ENCODE results near the gene NPTN. TPM values are rescaled to one million over a fixed set of nuclear protein-coding genes. Genes with fewer than 3 reads are reported as not detected.

The NPTN gene
- total RNA-seq, 1 experiment from 2014 or later = 90.9 TPM

DNA sequence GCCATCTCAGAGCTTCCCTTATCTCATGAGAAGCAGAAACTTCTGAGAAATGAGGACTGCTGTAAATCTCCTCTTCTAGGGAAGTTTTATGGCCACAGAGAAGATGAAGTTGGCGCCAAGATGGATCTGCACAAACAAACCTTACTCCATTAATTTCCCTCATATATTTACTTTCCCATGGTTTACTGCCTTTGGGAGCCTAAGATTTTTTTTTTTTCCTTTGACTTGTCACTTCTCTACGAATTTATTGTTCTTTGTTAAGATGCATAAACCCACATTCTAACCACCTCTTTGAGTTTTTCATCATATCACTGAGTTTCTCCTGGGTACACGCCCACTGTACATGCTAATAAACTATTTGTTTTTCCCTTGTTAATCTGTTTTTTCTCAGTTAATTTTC lies 21.5 kb upstream of the NPTN start:
- Histone ChIP-seq H2AFZ (ENCODE audit: low read depth, low read length, poor library complexity, severe bottlenecking) (no peak overlapping the region), H3K9me3 (ENCODE audit: control insufficient read depth in 1 of 2, insufficient read depth in 1 of 2, low read depth in 1 of 2, low read length in 2 of 2) (no peaks in the 10 kb centered on the region), H4K20me1 (ENCODE audit: insufficient read depth) (no peaks in the 10 kb centered on the region), H3K4me1 (ENCODE audit: control insufficient read depth in 1 of 2, insufficient read depth in 2 of 2, low read length in 2 of 2) (no peaks in the 10 kb centered on the region), H3K36me3 (ENCODE audit: control insufficient read depth in 1 of 2, insufficient read depth in 2 of 2, low read length in 2 of 2) (no peaks in the 10 kb centered on the region), H3K9me2 (ENCODE audit: insufficient read depth) (no peaks in the 10 kb centered on the region), H3K79me2 (ENCODE audit: insufficient read depth, low read length) (no peaks in the 10 kb centered on the region), H3K9ac (ENCODE audit: low read length) (no peak overlapping the region), H3K27me3 (ENCODE audit: insufficient read depth, low read length) (no peaks in the 10 kb centered on the region), H3K27ac (ENCODE audit: low read depth, low read length) (no peak overlapping the region), H3K4me2 (ENCODE audit: low read length) (no peak overlapping the region), H3K4me3 (replicated peaks in 1 of 2; ENCODE audit: low read depth in 1 of 2, low read length in 2 of 2) (no peak overlapping the region)
- RAD21 ChIA-PET (ENCODE audit: low non-redundant PET in 1 of 2, low total read pairs in 2 of 2, uncharacterized antibody in 2 of 2, unreplicated experiment in 2 of 2) = no interaction called here
- BruUV-seq (replicated peaks) = no TSS peak
- POLR2A ChIA-PET = no interaction called here
- TF ChIP-seq, protein P1, sequence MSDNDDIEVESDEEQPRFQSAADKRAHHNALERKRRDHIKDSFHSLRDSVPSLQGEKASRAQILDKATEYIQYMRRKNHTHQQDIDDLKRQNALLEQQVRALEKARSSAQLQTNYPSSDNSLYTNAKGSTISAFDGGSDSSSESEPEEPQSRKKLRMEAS (IDR thresholded peaks at IDR 0.05) = no peak
- TF ChIP-seq, protein P2, sequence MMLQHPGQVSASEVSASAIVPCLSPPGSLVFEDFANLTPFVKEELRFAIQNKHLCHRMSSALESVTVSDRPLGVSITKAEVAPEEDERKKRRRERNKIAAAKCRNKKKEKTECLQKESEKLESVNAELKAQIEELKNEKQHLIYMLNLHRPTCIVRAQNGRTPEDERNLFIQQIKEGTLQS (IDR thresholded peaks at IDR 0.05) = no peak
- no peak for TF ChIP-seq RAD21 (IDR thresholded peaks at IDR 0.05; ENCODE audit: low read depth)
- TF ChIP-seq, protein P3, sequence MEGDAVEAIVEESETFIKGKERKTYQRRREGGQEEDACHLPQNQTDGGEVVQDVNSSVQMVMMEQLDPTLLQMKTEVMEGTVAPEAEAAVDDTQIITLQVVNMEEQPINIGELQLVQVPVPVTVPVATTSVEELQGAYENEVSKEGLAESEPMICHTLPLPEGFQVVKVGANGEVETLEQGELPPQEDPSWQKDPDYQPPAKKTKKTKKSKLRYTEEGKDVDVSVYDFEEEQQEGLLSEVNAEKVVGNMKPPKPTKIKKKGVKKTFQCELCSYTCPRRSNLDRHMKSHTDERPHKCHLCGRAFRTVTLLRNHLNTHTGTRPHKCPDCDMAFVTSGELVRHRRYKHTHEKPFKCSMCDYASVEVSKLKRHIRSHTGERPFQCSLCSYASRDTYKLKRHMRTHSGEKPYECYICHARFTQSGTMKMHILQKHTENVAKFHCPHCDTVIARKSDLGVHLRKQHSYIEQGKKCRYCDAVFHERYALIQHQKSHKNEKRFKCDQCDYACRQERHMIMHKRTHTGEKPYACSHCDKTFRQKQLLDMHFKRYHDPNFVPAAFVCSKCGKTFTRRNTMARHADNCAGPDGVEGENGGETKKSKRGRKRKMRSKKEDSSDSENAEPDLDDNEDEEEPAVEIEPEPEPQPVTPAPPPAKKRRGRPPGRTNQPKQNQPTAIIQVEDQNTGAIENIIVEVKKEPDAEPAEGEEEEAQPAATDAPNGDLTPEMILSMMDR (IDR thresholded peaks at IDR 0.05 in 2 of 3, conservative IDR thresholded peaks at IDR 0.05 in 1 of 3; ENCODE audit: borderline replicate concordance in 1 of 3, insufficient read depth in 1 of 3, low read depth in 2 of 3, low read length in 2 of 3) = no peak
- TF ChIP-seq, protein P4, sequence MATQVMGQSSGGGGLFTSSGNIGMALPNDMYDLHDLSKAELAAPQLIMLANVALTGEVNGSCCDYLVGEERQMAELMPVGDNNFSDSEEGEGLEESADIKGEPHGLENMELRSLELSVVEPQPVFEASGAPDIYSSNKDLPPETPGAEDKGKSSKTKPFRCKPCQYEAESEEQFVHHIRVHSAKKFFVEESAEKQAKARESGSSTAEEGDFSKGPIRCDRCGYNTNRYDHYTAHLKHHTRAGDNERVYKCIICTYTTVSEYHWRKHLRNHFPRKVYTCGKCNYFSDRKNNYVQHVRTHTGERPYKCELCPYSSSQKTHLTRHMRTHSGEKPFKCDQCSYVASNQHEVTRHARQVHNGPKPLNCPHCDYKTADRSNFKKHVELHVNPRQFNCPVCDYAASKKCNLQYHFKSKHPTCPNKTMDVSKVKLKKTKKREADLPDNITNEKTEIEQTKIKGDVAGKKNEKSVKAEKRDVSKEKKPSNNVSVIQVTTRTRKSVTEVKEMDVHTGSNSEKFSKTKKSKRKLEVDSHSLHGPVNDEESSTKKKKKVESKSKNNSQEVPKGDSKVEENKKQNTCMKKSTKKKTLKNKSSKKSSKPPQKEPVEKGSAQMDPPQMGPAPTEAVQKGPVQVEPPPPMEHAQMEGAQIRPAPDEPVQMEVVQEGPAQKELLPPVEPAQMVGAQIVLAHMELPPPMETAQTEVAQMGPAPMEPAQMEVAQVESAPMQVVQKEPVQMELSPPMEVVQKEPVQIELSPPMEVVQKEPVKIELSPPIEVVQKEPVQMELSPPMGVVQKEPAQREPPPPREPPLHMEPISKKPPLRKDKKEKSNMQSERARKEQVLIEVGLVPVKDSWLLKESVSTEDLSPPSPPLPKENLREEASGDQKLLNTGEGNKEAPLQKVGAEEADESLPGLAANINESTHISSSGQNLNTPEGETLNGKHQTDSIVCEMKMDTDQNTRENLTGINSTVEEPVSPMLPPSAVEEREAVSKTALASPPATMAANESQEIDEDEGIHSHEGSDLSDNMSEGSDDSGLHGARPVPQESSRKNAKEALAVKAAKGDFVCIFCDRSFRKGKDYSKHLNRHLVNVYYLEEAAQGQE (IDR thresholded peaks at IDR 0.05; ENCODE audit: low read depth) = no peak
- CTCF ChIA-PET = no interaction called here
- DNase-seq (ENCODE audit: low read depth, low spot score) (no peak), ATAC-seq (no peak)
- intact Hi-C loops (cut with micrococcal nuclease) = no loop called here

Data from HCT116 (cell line).